Measurements from ENCODE around the gene ZPBP. TPM values are rescaled to one million over a fixed set of nuclear protein-coding genes. Genes with fewer than 3 reads are reported as not detected.

The ZPBP gene
- total RNA-seq, 1 experiment from 2014 or later = not detected

DNA sequence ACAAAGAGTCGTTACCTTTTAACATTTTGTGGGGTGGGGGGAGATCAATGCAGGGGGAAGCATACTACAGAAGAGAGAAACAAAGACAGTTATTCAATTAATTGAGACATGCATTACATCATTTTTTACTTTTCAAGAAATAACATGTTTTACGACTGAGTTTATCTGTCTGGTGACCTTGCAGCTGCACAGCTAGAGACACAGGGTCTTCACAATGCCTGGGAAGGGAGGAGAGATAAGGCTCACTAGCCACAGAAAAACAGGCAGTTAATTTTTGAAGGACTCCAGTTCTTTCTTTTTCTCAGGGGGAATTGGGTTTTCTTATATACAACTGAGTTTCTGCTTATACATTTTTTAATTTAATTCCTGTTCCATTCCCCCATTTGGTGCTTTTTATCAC, 30.1 kb downstream of the ZPBP start:
- no peak overlapping the region for H3K14ac ChIP-seq (ENCODE audit: insufficient read depth, low read length)
- H3K27ac ChIP-seq (ENCODE audit: insufficient read length, low read depth, low read length) = no peak overlapping the region
- H2BK15ac ChIP-seq (ENCODE audit: low read depth, low read length) = no peak overlapping the region
- no peaks in the 10 kb centered on the region for H4K20me1 ChIP-seq (ENCODE audit: control insufficient read depth, insufficient read depth, insufficient read length)
- DNase-seq = no peak
- no CpG with 5 or more reads among the region's 2 CpGs for WGBS (ENCODE audit: extremely low coverage, insufficient read length, low lambda C conversion rate)
- Mint-ChIP-seq H3K9me3 (peaks cover 25 to 27% of the 10 kb centered on the region in 2 experiments), H3K4me3 (no peak overlapping the region), H3K36me3 (ENCODE audit: insufficient read depth in 1 of 3, low read depth in 3 of 3) (peaks cover 11 to 30% (median 19%) of the 10 kb centered on the region in 3 experiments), H3K4me1 (peaks cover under 1 to 1% of the 10 kb centered on the region in 2 experiments; a peak in 3 of 4 replicates), H3K27me3 (ENCODE audit: low read depth) (no peaks in the 10 kb centered on the region), H3K27ac (no peak overlapping the region)
- TF ChIP-seq, protein P1, sequence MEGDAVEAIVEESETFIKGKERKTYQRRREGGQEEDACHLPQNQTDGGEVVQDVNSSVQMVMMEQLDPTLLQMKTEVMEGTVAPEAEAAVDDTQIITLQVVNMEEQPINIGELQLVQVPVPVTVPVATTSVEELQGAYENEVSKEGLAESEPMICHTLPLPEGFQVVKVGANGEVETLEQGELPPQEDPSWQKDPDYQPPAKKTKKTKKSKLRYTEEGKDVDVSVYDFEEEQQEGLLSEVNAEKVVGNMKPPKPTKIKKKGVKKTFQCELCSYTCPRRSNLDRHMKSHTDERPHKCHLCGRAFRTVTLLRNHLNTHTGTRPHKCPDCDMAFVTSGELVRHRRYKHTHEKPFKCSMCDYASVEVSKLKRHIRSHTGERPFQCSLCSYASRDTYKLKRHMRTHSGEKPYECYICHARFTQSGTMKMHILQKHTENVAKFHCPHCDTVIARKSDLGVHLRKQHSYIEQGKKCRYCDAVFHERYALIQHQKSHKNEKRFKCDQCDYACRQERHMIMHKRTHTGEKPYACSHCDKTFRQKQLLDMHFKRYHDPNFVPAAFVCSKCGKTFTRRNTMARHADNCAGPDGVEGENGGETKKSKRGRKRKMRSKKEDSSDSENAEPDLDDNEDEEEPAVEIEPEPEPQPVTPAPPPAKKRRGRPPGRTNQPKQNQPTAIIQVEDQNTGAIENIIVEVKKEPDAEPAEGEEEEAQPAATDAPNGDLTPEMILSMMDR (conservative IDR thresholded peaks at IDR 0.05) = no peak
- no peak overlapping the region for H4K8ac ChIP-seq (replicated peaks; ENCODE audit: insufficient read length, low read depth, low read length)
- no peak overlapping the region for H3K18ac ChIP-seq (ENCODE audit: insufficient read length, low read depth, low read length)
- H3T11ph ChIP-seq (ENCODE audit: low read length) = no peak overlapping the region
- H3K4me2 ChIP-seq (ENCODE audit: insufficient read depth, insufficient read length, low read length) = no peak overlapping the region
- H3K23ac ChIP-seq (ENCODE audit: insufficient read length, low read depth, low read length) = no peak overlapping the region
- no peak overlapping the region for H2BK5ac ChIP-seq (ENCODE audit: insufficient read length, low read length)
- H3K27me3 ChIP-seq (ENCODE audit: insufficient read depth, low read length) = no peaks in the 10 kb centered on the region
- no peaks in the 10 kb centered on the region for H3K9me3 ChIP-seq (ENCODE audit: control insufficient read depth, low read depth, low read length)
- no peak overlapping the region for H2AFZ ChIP-seq (ENCODE audit: low read length)
- no peak overlapping the region for H2AK5ac ChIP-seq (ENCODE audit: insufficient read length, low read length)
- no peak overlapping the region for H4K91ac ChIP-seq (ENCODE audit: insufficient read length, low read depth, low read length)
- no peak overlapping the region for H3K4ac ChIP-seq (ENCODE audit: low read depth, low read length)
- no peak overlapping the region for H3K9ac ChIP-seq (ENCODE audit: extremely low read depth, insufficient read length, low read length)
- no peak overlapping the region for H3K56ac ChIP-seq (ENCODE audit: insufficient read length, low read depth, low read length)
- no peak overlapping the region for H2BK12ac ChIP-seq (ENCODE audit: insufficient read length, low read depth, low read length)
- no peak overlapping the region for H2BK120ac ChIP-seq (ENCODE audit: low read depth, low read length, poor library complexity, severe bottlenecking)
- H3K79me1 ChIP-seq (ENCODE audit: insufficient read depth, low read depth, low read length, poor library complexity, severe bottlenecking) = no peaks in the 10 kb centered on the region
- H2BK20ac ChIP-seq (ENCODE audit: low read depth, low read length, poor library complexity, severe bottlenecking) = no peak overlapping the region
- no peak overlapping the region for H4K5ac ChIP-seq (ENCODE audit: insufficient read length, low read depth, low read length)
- H3K79me2 ChIP-seq (ENCODE audit: insufficient read depth, low read length) = no peaks in the 10 kb centered on the region
- no peaks in the 10 kb centered on the region for H3K23me2 ChIP-seq (ENCODE audit: insufficient read length, low read depth, low read length, poor library complexity, severe bottlenecking)
- no peaks in the 10 kb centered on the region for H3K4me1 ChIP-seq (ENCODE audit: insufficient read depth, low read length)

Data from H9 (cell line).